SK-MEL-5 (cell line): Measurements from ENCODE around the gene CHMP4A. TPM values are rescaled to one million over a fixed set of nuclear protein-coding genes. Genes with fewer than 3 reads are reported as not detected.
"Not testable (repeated sequence)": the region's sequence is repeated elsewhere in the genome, so short reads cannot be mapped to it uniquely, and the experiment has no call there.

Source experiments
- DNase-seq: peaks from one replicate; pipeline ENCODE4 v3.0.0-alpha.2; 2016; ENCODE audit warnings: low read depth, low spot score
- in situ Hi-C: cut with HindIII; loops from 2 replicates; pipeline ENCODE4 v1.10.0; 2016; ENCODE audit warnings: low sequenced_read_pairs, high pct_unique_total_duplicates, low pct_unique_long_range_greater_than_20kb
- total RNA-seq: library from RNA; depleted of rRNA; stranded (reverse); fragments of >200 nt; shearing (Covaris generic); gene quantifications from 2 replicates; pipeline ENCODE4 v1.2.3, GENCODE V29; 2014

The CHMP4A gene
- total RNA-seq, 1 experiment from 2014 or later = 42.2 TPM

GRCh38 chr14:24207104-24207551 is 6.2 kb downstream of the CHMP4A start:
- DNase-seq = no peak
- in situ Hi-C loops = no loop called here

GRCh38 chr14:24206260-24207103 is 6.8 kb downstream of the CHMP4A start:
- DNase-seq = no peak
- in situ Hi-C loops = no loop called here

GRCh38 chr14:24204163-24205146 is 8.8 kb downstream of the CHMP4A start:
- DNase-seq = no peak
- in situ Hi-C loops = no loop called here

- DNase-seq, in situ Hi-C loops: not testable (repeated sequence)
Observed at GRCh38 chr14:24203249-24203886, 9.9 kb downstream of the CHMP4A start.

GRCh38 chr14:24202538-24202937 is 10.8 kb downstream of the CHMP4A start:
- in situ Hi-C loops, DNase-seq: not testable (repeated sequence)

GRCh38 chr14:24198814-24199524 is 14.3 kb downstream of the CHMP4A start:
- DNase-seq = no peak
- in situ Hi-C loops = no loop called here

- in situ Hi-C loops = no loop called here
- DNase-seq = no peak
Observed at GRCh38 chr14:24197056-24197450, 16.2 kb downstream of the CHMP4A start.

- in situ Hi-C loops = no loop called here
- no peak for DNase-seq
Observed at GRCh38 chr14:24196071-24197055, 16.9 kb downstream of the CHMP4A start.

- in situ Hi-C loops = no loop called here
- peak; percentile 77 for DNase-seq
Observed at GRCh38 chr14:24195186-24196070, 17.9 kb downstream of the CHMP4A start, which contains the start of gene TM9SF1. Gene TM9SF1, minus strand, starts transcription at chr14:24195441. Its CDS starts 422 bp downstream, at chr14:24195019.

- no peak for DNase-seq
- in situ Hi-C loops = no loop called here
Observed at GRCh38 chr14:24194873-24195185, 18.5 kb downstream of the CHMP4A start.

- DNase-seq = no peak
- in situ Hi-C loops = no loop called here
Observed at GRCh38 chr14:24194186-24194872, 19.0 kb downstream of the CHMP4A start.

GRCh38 chr14:24192933-24193332 is 20.4 kb downstream of the CHMP4A start:
- in situ Hi-C loops = no loop called here
- DNase-seq = no peak

GRCh38 chr14:24190416-24190815 is 22.9 kb downstream of the CHMP4A start:
- DNase-seq = no peak
- in situ Hi-C loops = no loop called here

GRCh38 chr14:24189460-24189859 is 23.8 kb downstream of the CHMP4A start:
- no peak for DNase-seq
- in situ Hi-C loops = no loop called here

GRCh38 chr14:24189059-24189375 is 24.3 kb downstream of the CHMP4A start:
- in situ Hi-C loops = no loop called here
- no peak for DNase-seq
